Measurements from ENCODE around the gene MAP3K14. TPM values are rescaled to one million over a fixed set of nuclear protein-coding genes. Genes with fewer than 3 reads are reported as not detected.
A peak's percentile ranks its signal among the peaks of the same experiment; 100 is the strongest.

MAP3K14 gene
- total RNA-seq, 1 donor from 2014 or later, result 16.6 TPM

DNA sequence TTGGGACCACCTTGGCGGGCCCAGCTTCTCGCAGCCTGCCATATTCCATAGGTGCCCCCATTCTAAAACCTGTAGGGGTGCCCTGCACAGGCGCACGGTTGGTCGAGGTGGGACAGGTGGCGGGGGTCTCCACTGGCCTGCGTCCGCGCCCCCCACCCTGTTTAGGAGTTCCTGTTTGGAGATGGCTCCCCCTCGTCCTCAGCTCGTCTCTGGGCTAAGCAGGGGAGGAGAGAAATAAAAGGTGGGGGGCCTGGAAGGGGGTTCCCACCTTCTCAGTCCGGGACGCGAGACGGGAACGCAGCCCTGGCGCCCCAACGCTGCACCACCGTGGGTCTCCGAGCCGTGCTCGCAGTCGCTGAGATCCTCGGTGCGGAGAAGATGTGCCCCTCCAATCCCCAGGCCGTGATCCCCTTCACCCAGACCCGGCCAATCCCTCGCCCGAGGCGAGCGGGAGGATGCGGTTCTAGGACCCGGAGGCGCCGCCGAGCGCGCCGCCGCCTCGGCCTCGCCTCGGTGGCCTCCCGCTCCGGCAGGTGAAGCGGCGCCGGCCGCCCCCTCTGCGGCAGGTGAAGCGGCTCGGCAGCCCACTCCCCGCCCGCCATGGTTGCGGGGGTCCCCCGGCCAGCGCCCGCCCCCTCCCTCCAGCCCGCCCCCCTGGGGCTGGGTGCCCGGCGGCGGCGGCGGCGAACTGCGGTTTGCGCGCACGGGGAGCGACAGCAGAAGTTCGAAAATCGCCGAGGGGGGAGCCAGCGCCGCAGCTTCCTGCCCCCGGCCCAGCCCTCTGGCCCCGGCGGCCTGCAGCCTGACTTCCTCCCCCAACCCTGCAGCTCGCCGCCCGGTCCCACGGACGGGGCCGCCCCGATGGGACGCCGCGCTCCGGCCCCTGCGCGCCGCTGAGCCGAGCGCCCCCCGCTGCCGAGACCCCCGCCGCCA lies 95.5 kb downstream of the MAP3K14 start, which contains the start of gene FMNL1:
FMNL1 (plus strand) TSS at position 805 of the 933 bp plus-strand sequence. CDS start 240 bp downstream, outside the sequence.
- intact Hi-C loops (cut with micrococcal nuclease), result no loop called here
- DNase-seq (peak; percentile 80), ATAC-seq (peak; percentile 22)

DNA sequence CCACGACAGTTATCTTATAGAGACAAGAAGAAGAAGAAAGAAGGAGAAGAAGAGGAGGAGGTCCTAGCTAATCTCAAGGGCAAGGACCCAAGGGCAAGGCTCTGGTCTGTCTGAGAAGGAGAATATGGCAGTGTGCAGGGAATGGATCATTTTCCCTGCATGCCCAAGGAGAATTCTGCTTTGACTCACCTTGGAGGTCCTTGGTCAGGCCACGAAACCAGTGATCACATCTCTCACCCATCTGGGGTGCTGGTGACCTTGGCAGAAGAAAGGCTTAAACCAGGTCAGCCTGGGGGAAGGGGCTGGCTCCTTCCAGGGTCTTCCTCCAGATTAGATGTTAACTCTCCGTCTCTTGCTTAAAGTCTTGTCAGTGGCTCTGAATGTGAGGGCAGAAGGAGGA lies 96.7 kb downstream of the MAP3K14 start:
- intact Hi-C loops (cut with micrococcal nuclease), result no loop called here
- DNase-seq (peak; percentile 4), ATAC-seq (no peak)

DNA sequence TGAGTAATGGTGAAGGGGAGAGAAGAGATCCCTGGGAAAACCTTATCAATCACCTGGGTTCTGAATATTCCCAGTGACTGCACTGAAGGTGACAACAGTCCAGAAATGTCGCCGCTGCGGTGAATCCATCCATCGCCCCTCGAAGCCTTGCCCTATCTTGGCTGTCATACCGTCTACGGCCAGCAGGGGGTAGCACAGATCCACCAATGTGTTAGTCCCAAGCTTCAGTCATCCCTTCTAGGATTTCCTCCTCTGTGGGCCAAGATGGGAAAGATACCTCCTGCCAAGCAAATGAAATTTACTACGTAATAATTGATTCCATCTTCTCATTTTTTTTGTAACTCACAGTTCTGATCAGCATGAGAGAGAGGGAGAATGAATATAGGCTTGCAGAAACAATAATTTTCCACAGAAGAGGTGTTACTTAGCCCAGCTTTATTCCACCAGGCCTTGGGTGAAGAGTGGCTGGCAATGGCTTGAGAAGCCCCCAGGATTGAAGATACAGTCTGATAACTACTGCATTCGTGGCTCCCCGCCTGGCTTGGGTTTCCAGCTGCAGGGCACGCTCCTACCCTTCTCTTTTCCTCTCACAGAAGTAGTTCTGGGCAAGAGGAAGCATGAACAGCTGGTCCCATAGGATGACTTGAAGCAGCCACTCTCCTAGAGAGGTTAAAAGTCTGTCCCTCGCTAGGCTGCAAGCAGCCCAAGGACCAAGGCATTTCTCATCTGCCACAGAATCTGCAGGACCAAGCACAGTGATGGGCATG lies 97.7 kb downstream of the MAP3K14 start:
- intact Hi-C loops (cut with micrococcal nuclease), result loop anchor here (10.0 kb wide), 1 partner anchor 166 kb away; no protein-coding TSS in a partner anchor
- peak; percentile 80 for ATAC-seq
- peak; percentile 92 for DNase-seq

Other genes with a start within 250 kb of the MAP3K14 start
- gene PLCD3, start 184.5 kb downstream of the MAP3K14 start, total RNA-seq, result 281 TPM
- 7.7 TPM for gene ACBD4, start 181.3 kb downstream of the MAP3K14 start, total RNA-seq
- gene HEXIM1, start 168.5 kb downstream of the MAP3K14 start, total RNA-seq, result 35.1 TPM
- 8.9 TPM for gene HEXIM2, start 155.1 kb downstream of the MAP3K14 start, total RNA-seq
- 14.0 TPM for gene FMNL1, start 95.1 kb downstream of the MAP3K14 start, total RNA-seq
- not detected for gene SPATA32, start 54.9 kb downstream of the MAP3K14 start, total RNA-seq
- 37.3 TPM for gene ARHGAP27, start 115.8 kb upstream of the MAP3K14 start, total RNA-seq
- 28.0 TPM for gene PLEKHM1, start 173.7 kb upstream of the MAP3K14 start, total RNA-seq